H9 (cell line): ENCODE measurements around the gene SELENOS. TPM values are rescaled to one million over a fixed set of nuclear protein-coding genes. Genes with fewer than 3 reads are reported as not detected.
A peak's percentile ranks its signal among the peaks of the same experiment; 100 is the strongest.

Experiments
- DNase-seq: peaks from one replicate; pipeline ENCODE4 v3.0.0-alpha.2; 2017
- H2AFZ ChIP-seq: one replicate; pipeline ENCODE4 v1.6.1; 2013; ENCODE audit warnings: mild to moderate bottlenecking, low read length, control low read depth, moderate library complexity
- H2AK5ac ChIP-seq: 2 replicates; pipeline ENCODE4 v1.6.1; 2013; ENCODE audit warnings: low read length, control low read depth, mixed read lengths; ENCODE audit not compliant: insufficient read length
- H2BK120ac ChIP-seq: one replicate; pipeline ENCODE4 v1.6.1; 2013; ENCODE audit warnings: low read depth, mild to moderate bottlenecking, low read length, control low read depth, inconsistent platforms; ENCODE audit not compliant: poor library complexity, severe bottlenecking
- H2BK12ac ChIP-seq: 2 replicates; pipeline ENCODE4 v1.6.1; 2013; ENCODE audit warnings: low read length, control low read depth, mixed read lengths, low read depth; ENCODE audit not compliant: insufficient read length
- H2BK15ac ChIP-seq: 2 replicates; pipeline ENCODE4 v1.6.1; 2013; ENCODE audit warnings: low read depth, low read length, control low read depth
- H2BK20ac ChIP-seq: one replicate; pipeline ENCODE4 v1.6.1; 2013; ENCODE audit warnings: low read depth, mild to moderate bottlenecking, low read length, control low read depth, inconsistent platforms; ENCODE audit not compliant: poor library complexity, severe bottlenecking
- H2BK5ac ChIP-seq: 2 replicates; pipeline ENCODE4 v1.6.1; 2013; ENCODE audit warnings: low read length, control low read depth, mixed read lengths; ENCODE audit not compliant: insufficient read length
- H3K14ac ChIP-seq: 2 replicates; pipeline ENCODE4 v1.6.1; 2013; ENCODE audit warnings: low read length, control low read depth; ENCODE audit not compliant: insufficient read depth
- H3K18ac ChIP-seq: 2 replicates; pipeline ENCODE4 v1.6.1; 2013; ENCODE audit warnings: low read depth, mild to moderate bottlenecking, mixed read lengths, low read length, control low read depth; ENCODE audit not compliant: insufficient read length
- H3K23ac ChIP-seq: 2 replicates; pipeline ENCODE4 v1.6.1; 2013; ENCODE audit warnings: low read length, control low read depth, mixed read lengths, low read depth; ENCODE audit not compliant: insufficient read length
- H3K23me2 ChIP-seq: 2 replicates; pipeline ENCODE4 v1.6.1; 2013; ENCODE audit warnings: low read depth, mild to moderate bottlenecking, mixed read lengths, low read length, control low read depth; ENCODE audit not compliant: insufficient read length, poor library complexity, severe bottlenecking
- H3K27ac ChIP-seq: 2 replicates; pipeline ENCODE4 v1.5.1; 2013; ENCODE audit warnings: low read length, control low read depth, mixed read lengths, low read depth; ENCODE audit not compliant: insufficient read length
- H3K27me3 ChIP-seq: 2 replicates; pipeline ENCODE4 v1.6.1; 2013; ENCODE audit warnings: low read length, control low read depth, inconsistent platforms; ENCODE audit not compliant: insufficient read depth
- H3K4ac ChIP-seq: 2 replicates; pipeline ENCODE4 v1.6.1; 2013; ENCODE audit warnings: low read depth, mild to moderate bottlenecking, control low read depth, inconsistent platforms, low read length, moderate library complexity
- H3K4me1 ChIP-seq: 2 replicates; pipeline ENCODE4 v1.6.1; 2013; ENCODE audit warnings: low read length, control low read depth, inconsistent platforms; ENCODE audit not compliant: insufficient read depth
- H3K4me2 ChIP-seq: 2 replicates; pipeline ENCODE4 v1.6.1; 2013; ENCODE audit warnings: low read length, control low read depth, mixed read lengths; ENCODE audit not compliant: insufficient read length, insufficient read depth
- H3K56ac ChIP-seq: 2 replicates; pipeline ENCODE4 v1.6.1; 2013; ENCODE audit warnings: low read depth, mild to moderate bottlenecking, mixed read lengths, low read length, control low read depth; ENCODE audit not compliant: insufficient read length
- H3K79me1 ChIP-seq: 2 replicates; pipeline ENCODE4 v1.6.1; 2013; ENCODE audit warnings: low read depth, mild to moderate bottlenecking, moderate library complexity, low read length, control low read depth, inconsistent platforms; ENCODE audit not compliant: insufficient read depth, poor library complexity, severe bottlenecking
- H3K79me2 ChIP-seq: 2 replicates; pipeline ENCODE4 v1.6.1; 2013; ENCODE audit warnings: low read length, control low read depth, inconsistent platforms; ENCODE audit not compliant: insufficient read depth
- H3K9ac ChIP-seq: 2 replicates; pipeline ENCODE4 v1.6.1; 2013; ENCODE audit warnings: low read length, control low read depth, mixed read lengths; ENCODE audit not compliant: insufficient read length; ENCODE audit errors: extremely low read depth
- H3K9me3 ChIP-seq: one replicate; pipeline ENCODE4 v1.6.1; 2013; ENCODE audit warnings: low read depth, low read length, inconsistent platforms; ENCODE audit not compliant: control insufficient read depth
- H3T11ph ChIP-seq: one replicate; pipeline ENCODE4 v1.6.1; 2013; ENCODE audit warnings: mild to moderate bottlenecking, low read length, control low read depth, inconsistent platforms
- H4K20me1 ChIP-seq: one replicate; pipeline ENCODE4 v1.6.1; 2013; ENCODE audit not compliant: control insufficient read depth, insufficient read length, insufficient read depth
- H4K5ac ChIP-seq: 2 replicates; pipeline ENCODE4 v1.6.1; 2013; ENCODE audit warnings: low read depth, mild to moderate bottlenecking, mixed read lengths, low read length, control low read depth; ENCODE audit not compliant: insufficient read length
- H4K8ac ChIP-seq: replicated peaks from 2 replicates; pipeline ENCODE4 v1.6.1; 2013; ENCODE audit warnings: low read length, control low read depth, mixed read lengths, low read depth; ENCODE audit not compliant: insufficient read length
- H4K91ac ChIP-seq: 2 replicates; pipeline ENCODE4 v1.6.1; 2013; ENCODE audit warnings: low read depth, mild to moderate bottlenecking, moderate library complexity, mixed read lengths, low read length, control low read depth; ENCODE audit not compliant: insufficient read length
- H3K27ac Mint-ChIP-seq, 3 experiments: 2 replicates in 2 of 3; 3 replicates in 1 of 3; pipeline ENCODE4 v1.8.0; 2020 to 2021; ENCODE audit warnings: mixed read lengths in 3 of 3, mild to moderate bottlenecking in 1 of 3, moderate library complexity in 1 of 3
- H3K27me3 Mint-ChIP-seq: 2 replicates; pipeline ENCODE4 v1.8.0; 2021; ENCODE audit warnings: low read depth, mild to moderate bottlenecking, moderate library complexity, mixed read lengths
- H3K36me3 Mint-ChIP-seq, 3 experiments: 2 replicates in 2 of 3; 3 replicates in 1 of 3; pipeline ENCODE4 v1.8.0; 2020 to 2021; ENCODE audit warnings: low read depth in 3 of 3, mixed read lengths in 3 of 3; ENCODE audit not compliant: insufficient read depth in 1 of 3
- H3K4me1 Mint-ChIP-seq, 2 experiments: 2 replicates each; pipeline ENCODE4 v1.8.0; 2020; ENCODE audit warnings: mixed read lengths in 2 of 2
- H3K4me3 Mint-ChIP-seq, 2 experiments: 2 replicates in 1 of 2; 3 replicates in 1 of 2; pipeline ENCODE4 v1.8.0; 2020 to 2021; ENCODE audit warnings: mild to moderate bottlenecking in 2 of 2, mixed read lengths in 2 of 2, moderate library complexity in 1 of 2
- H3K9me3 Mint-ChIP-seq, 2 experiments: 2 replicates in 1 of 2; 3 replicates in 1 of 2; pipeline ENCODE4 v1.8.0; 2020; ENCODE audit warnings: mild to moderate bottlenecking in 2 of 2, mixed read lengths in 2 of 2, moderate library complexity in 1 of 2
- CTCF ChIP-seq: fragments of 200-600 bp; sonication (generic); conservative IDR thresholded peaks from 3 replicates; pipeline ENCODE4 v1.8.0; 2021; ENCODE audit warnings: antibody characterized with exemption, mild to moderate bottlenecking
- WGBS: extraction: QIAGEN DNeasy Blood & Tissue Kit; methylation state at CpG from one replicate; pipeline ENCODE4 v1.1.7; 2013; ENCODE audit warnings: missing lambda C conversion rate, low lambda C conversion rate, mixed read lengths; ENCODE audit not compliant: insufficient read length; ENCODE audit errors: extremely low coverage; 5-methylcytosine and 5-hydroxymethylcytosine counted together
- total RNA-seq: library from RNA; stranded (reverse); gene quantifications from 2 replicates; pipeline ENCODE4 v1.2.1, GENCODE V29; 2021

Gene SELENOS
- total RNA-seq, 1 experiment from 2014 or later: 57.7 TPM

- Mint-ChIP-seq H3K9me3 (no peaks in the 10 kb centered on the region), H3K27ac (no peak overlapping the region; a peak in 1 of 7 replicates), H3K4me1 (peaks cover 41 to 65% of the 10 kb centered on the region in 2 experiments), H3K4me3 (peak overlapping the region; percentile 92 to 95), H3K27me3 (peaks cover 2% of the 10 kb centered on the region), H3K36me3 (peaks cover 3 to 10% (median 9%) of the 10 kb centered on the region in 3 experiments; a peak in 6 of 7 replicates)
- Histone ChIP-seq H3K14ac (peak overlapping the region; percentile 81; the same call in 1 of the 2 replicates), H3K56ac (no peak overlapping the region), H4K5ac (no peak overlapping the region), H2BK120ac (no peak overlapping the region), H3K27me3 (no peaks in the 10 kb centered on the region), H2BK12ac (no peak overlapping the region), H3K18ac (no peak overlapping the region), H4K20me1 (no peaks in the 10 kb centered on the region), H2AK5ac (no peak overlapping the region), H4K91ac (no peak overlapping the region), H2BK15ac (no peak overlapping the region), H3K4me2 (peak overlapping the region; percentile 77), H3K9ac (peak overlapping the region; percentile 81), H3K27ac (no peak overlapping the region), H3K9me3 (no peaks in the 10 kb centered on the region), H2BK5ac (no peak overlapping the region), H4K8ac (no peak overlapping the region), H3K4ac (no peak overlapping the region), H3K23ac (no peak overlapping the region), H3K4me1 (no peaks in the 10 kb centered on the region; the same call in 1 of the 2 replicates), H2BK20ac (no peak overlapping the region), H3T11ph (no peak overlapping the region), H3K79me1 (no peaks in the 10 kb centered on the region), H3K79me2 (peaks cover 45% of the 10 kb centered on the region), H3K23me2 (peaks cover 14% of the 10 kb centered on the region), H2AFZ (no peak overlapping the region)
- no peak for DNase-seq
- WGBS: no CpG with 5 or more reads among the region's 6 CpGs
- TF ChIP-seq CTCF: no peak
Measured at GRCh38 chr15:101250341-101250831, 26.9 kb downstream of the SELENOS start.
